DND-41 (cell line): ENCODE measurements around the gene GATA2.

Experiments used
- ATAC-seq: fragments of 200-7000 bp; cut with Tn5 transposase; 3 replicates; pipeline ENCODE4 v1.9.1; 2021; ENCODE audit warnings: low read depth; ENCODE audit not compliant: insufficient read depth
- DNase-seq: peaks from one replicate; pipeline ENCODE4 v3.0.0-alpha.2; 2020
- H2AFZ ChIP-seq: 2 replicates; pipeline ENCODE4 v1.6.0; 2012; ENCODE audit warnings: low read depth, low read length
- H3K27ac ChIP-seq: 2 replicates; pipeline ENCODE4 v1.5.1; 2012; ENCODE audit warnings: low read length, inconsistent platforms
- H3K27me3 ChIP-seq: fragments of 200-600 bp; sonication (generic); 2 replicates; pipeline ENCODE4 v1.6.0; 2012; ENCODE audit warnings: low read length, mild to moderate bottlenecking, inconsistent platforms; ENCODE audit not compliant: insufficient read depth, poor library complexity
- H3K36me3 ChIP-seq: 2 replicates; pipeline ENCODE4 v1.5.1; 2012; ENCODE audit warnings: low read length, inconsistent platforms; ENCODE audit not compliant: insufficient read depth
- H3K4me1 ChIP-seq: 2 replicates; pipeline ENCODE4 v1.5.1; 2012; ENCODE audit warnings: mild to moderate bottlenecking, low read length; ENCODE audit not compliant: insufficient read depth
- H3K4me2 ChIP-seq: 2 replicates; pipeline ENCODE4 v1.6.0; 2012; ENCODE audit warnings: mild to moderate bottlenecking, moderate library complexity, low read length, inconsistent platforms; ENCODE audit not compliant: insufficient read depth
- H3K4me3 ChIP-seq, 2 experiments: fragments of 200-600 bp in 1 of 2; shearing (Covaris generic) in 1 of 2; 2 replicates each; pipeline ENCODE4 v1.5.1; 2012 to 2016; ENCODE audit warnings: inconsistent platforms in 2 of 2, low read length in 2 of 2, mild to moderate bottlenecking in 2 of 2, low read depth in 1 of 2, moderate library complexity in 1 of 2
- H3K79me2 ChIP-seq: 2 replicates; pipeline ENCODE4 v1.6.0; 2012; ENCODE audit warnings: low read length, inconsistent platforms; ENCODE audit not compliant: insufficient read depth
- H3K9ac ChIP-seq: 2 replicates; pipeline ENCODE4 v1.6.0; 2012; ENCODE audit warnings: low read depth, mild to moderate bottlenecking, inconsistent platforms, low read length, moderate library complexity
- H3K9me3 ChIP-seq: 2 replicates; pipeline ENCODE4 v1.5.1; 2012; ENCODE audit warnings: low read length, moderate library complexity, mild to moderate bottlenecking, inconsistent platforms; ENCODE audit not compliant: insufficient read depth, severe bottlenecking
- H4K20me1 ChIP-seq: 2 replicates; pipeline ENCODE4 v1.6.0; 2012; ENCODE audit warnings: low read length; ENCODE audit not compliant: insufficient read depth
- EZH2 ChIP-seq: IDR thresholded peaks from 3 replicates; pipeline ENCODE4 v1.6.1; 2012; ENCODE audit warnings: borderline replicate concordance, low read depth, mild to moderate bottlenecking, moderate library complexity, low read length, inconsistent platforms; ENCODE audit not compliant: severe bottlenecking
- TF ChIP-seq, protein P1 (sequence below): IDR thresholded peaks from 2 replicates; pipeline ENCODE4 v1.5.1; 2012; ENCODE audit warnings: borderline replicate concordance, low read length, moderate library complexity, mild to moderate bottlenecking; ENCODE audit not compliant: poor library complexity, severe bottlenecking; ENCODE audit errors: extremely low read depth

Gene GATA2

DNA sequence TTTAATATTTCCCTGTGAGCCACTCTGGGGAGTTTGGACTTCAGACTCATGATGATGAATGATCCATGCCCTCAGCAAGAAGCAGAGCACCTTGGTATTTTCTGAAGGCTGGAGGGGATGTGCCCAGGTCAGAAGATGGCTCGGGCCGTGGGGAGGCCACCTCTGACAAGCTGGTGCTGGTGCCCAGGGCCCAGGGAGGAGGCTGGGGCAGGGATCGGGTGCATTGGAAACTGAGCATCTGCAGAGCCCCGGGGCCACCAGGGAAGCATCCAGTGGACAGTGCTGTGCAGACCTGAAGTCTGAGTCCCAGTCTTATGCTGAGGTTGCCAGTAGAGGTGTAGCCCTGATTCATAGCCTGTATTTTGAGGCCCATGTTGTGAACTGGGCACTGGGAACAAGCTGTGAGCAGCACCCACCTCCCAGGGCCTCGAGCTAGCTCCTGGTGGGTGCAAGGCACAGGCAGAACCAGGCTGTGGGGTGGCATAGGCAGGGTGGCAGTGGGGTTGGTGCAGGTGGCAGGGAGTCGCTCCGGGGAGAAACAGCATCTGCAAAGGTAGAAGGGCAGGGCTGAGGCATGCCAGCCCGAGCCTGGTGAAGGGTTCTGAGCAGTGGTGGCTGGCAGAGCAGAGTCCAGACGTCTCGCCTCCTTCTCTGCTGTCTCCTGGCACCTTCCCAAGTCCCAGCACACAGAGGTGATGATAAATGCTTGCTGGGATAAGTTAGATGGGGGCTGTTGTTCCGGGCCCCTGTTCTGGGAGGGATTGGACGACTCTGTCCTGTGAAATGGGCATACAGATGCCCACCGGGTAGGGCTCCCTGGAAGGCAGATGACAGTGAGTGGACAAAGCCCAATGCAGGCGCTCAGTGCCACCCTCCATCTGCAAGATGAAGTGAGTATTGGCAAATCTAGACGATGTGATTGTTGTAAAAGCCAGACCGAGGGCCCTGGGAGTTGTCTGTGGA is 36.9 kb downstream of the GATA2 start:
- H3K9ac ChIP-seq: no peak overlapping the region
- no peaks in the 10 kb centered on the region for H3K27me3 ChIP-seq
- no peaks in the 10 kb centered on the region for H3K79me2 ChIP-seq
- H3K4me3 ChIP-seq: no peak overlapping the region
- H2AFZ ChIP-seq: no peak overlapping the region
- no peak overlapping the region for H3K27ac ChIP-seq
- DNase-seq: no peak
- H3K36me3 ChIP-seq: no peaks in the 10 kb centered on the region
- H3K4me1 ChIP-seq: no peaks in the 10 kb centered on the region
- H3K4me2 ChIP-seq: no peak overlapping the region
- H4K20me1 ChIP-seq: peaks cover 3% of the 10 kb centered on the region
- TF ChIP-seq, protein P1, sequence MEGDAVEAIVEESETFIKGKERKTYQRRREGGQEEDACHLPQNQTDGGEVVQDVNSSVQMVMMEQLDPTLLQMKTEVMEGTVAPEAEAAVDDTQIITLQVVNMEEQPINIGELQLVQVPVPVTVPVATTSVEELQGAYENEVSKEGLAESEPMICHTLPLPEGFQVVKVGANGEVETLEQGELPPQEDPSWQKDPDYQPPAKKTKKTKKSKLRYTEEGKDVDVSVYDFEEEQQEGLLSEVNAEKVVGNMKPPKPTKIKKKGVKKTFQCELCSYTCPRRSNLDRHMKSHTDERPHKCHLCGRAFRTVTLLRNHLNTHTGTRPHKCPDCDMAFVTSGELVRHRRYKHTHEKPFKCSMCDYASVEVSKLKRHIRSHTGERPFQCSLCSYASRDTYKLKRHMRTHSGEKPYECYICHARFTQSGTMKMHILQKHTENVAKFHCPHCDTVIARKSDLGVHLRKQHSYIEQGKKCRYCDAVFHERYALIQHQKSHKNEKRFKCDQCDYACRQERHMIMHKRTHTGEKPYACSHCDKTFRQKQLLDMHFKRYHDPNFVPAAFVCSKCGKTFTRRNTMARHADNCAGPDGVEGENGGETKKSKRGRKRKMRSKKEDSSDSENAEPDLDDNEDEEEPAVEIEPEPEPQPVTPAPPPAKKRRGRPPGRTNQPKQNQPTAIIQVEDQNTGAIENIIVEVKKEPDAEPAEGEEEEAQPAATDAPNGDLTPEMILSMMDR: no peak
- TF ChIP-seq EZH2: no peak
- no peaks in the 10 kb centered on the region for H3K9me3 ChIP-seq
- no peak for ATAC-seq

DNA sequence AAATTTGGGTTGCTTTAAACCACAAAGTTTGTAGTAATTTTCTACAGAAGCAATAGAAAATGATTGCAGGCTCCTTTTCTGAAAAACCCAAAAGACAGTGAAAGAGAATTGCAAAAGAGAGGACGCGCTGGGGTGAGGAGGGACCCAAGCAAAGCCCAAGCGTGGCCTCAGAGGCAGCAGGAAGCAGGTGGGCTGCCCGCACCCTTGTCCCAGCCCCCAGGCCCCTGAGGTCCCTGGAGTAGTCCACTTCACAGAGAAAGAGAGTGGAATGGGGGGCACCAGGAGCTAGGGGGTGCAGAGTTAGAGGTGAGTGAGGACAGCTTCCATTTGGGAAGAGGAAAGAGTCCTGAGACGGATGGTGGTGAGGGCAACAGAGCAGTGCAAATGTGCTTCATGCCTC is 37.9 kb downstream of the GATA2 start:
- Histone ChIP-seq H3K79me2 (no peaks in the 10 kb centered on the region), H3K9ac (no peak overlapping the region), H3K36me3 (no peaks in the 10 kb centered on the region), H4K20me1 (peaks cover 3% of the 10 kb centered on the region), H3K27ac (no peak overlapping the region), H3K4me1 (no peaks in the 10 kb centered on the region), H2AFZ (no peak overlapping the region), H3K27me3 (no peaks in the 10 kb centered on the region), H3K9me3 (no peaks in the 10 kb centered on the region), H3K4me2 (no peak overlapping the region), H3K4me3 (no peak overlapping the region)
- ATAC-seq (no peak), DNase-seq (no peak)
- TF ChIP-seq EZH2: no peak
- TF ChIP-seq, protein P1: no peak

DNA sequence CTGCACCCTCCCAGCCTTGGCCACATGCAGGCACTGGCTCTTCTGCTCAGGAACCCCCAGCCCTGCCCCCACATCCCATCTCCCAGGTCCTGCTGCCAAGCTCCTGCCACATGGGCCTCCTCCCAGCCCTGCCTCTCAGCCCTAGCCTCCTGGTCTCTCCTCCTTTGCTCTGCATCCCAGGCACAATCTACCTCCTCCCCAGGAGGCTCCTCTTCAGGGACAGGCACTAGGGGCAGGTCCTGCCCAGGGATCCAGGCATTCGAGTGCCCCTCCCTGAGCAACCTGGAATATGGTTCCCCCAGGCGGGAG is 38.7 kb downstream of the GATA2 start:
- H3K9ac ChIP-seq: no peak overlapping the region
- H3K79me2 ChIP-seq: no peaks in the 10 kb centered on the region
- peaks cover 3% of the 10 kb centered on the region for H4K20me1 ChIP-seq
- no peak overlapping the region for H2AFZ ChIP-seq
- no peak overlapping the region for H3K27ac ChIP-seq
- no peak for ATAC-seq
- no peak overlapping the region for H3K4me2 ChIP-seq
- TF ChIP-seq, protein P1: no peak
- no peak for TF ChIP-seq EZH2
- no peaks in the 10 kb centered on the region for H3K36me3 ChIP-seq
- no peak for DNase-seq
- no peaks in the 10 kb centered on the region for H3K9me3 ChIP-seq
- H3K4me3 ChIP-seq: no peak overlapping the region
- no peaks in the 10 kb centered on the region for H3K27me3 ChIP-seq
- no peaks in the 10 kb centered on the region for H3K4me1 ChIP-seq
